AML-193 (cell line): Measurements from ENCODE around the gene ADAMTSL4.
A peak's percentile ranks its signal among the peaks of the same experiment; 100 is the strongest.
"Not testable (repeated sequence)": the region's sequence is repeated elsewhere in the genome, so short reads cannot be mapped to it uniquely, and the experiment has no call there.

Experiments used
- DNase-seq, 2 experiments: peaks; one replicate each; lab custom pipeline; 2025; lab: John Stamatoyannopoulos, UW

The ADAMTSL4 gene

DNA sequence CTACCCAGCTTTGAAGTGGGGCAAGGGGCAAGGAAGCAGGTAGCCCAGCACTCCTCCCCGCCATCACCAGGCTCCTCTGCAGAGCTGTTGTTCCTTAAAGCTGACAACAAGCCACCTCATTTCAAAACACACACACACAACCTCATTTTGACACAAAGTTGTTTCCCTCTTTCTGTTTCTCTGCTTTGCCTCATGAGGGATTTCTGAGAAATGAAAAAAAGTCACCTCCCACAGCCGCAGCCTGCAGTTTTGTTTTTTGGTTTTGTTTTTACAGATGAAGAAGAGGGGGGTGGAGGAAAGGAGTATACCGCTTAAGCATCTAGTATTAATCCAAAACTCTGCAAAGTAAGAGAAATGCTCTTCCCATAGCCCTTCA, 18.1 kb downstream of the ADAMTSL4 start:
- DNase-seq = peak; percentile 14 to 34

DNA sequence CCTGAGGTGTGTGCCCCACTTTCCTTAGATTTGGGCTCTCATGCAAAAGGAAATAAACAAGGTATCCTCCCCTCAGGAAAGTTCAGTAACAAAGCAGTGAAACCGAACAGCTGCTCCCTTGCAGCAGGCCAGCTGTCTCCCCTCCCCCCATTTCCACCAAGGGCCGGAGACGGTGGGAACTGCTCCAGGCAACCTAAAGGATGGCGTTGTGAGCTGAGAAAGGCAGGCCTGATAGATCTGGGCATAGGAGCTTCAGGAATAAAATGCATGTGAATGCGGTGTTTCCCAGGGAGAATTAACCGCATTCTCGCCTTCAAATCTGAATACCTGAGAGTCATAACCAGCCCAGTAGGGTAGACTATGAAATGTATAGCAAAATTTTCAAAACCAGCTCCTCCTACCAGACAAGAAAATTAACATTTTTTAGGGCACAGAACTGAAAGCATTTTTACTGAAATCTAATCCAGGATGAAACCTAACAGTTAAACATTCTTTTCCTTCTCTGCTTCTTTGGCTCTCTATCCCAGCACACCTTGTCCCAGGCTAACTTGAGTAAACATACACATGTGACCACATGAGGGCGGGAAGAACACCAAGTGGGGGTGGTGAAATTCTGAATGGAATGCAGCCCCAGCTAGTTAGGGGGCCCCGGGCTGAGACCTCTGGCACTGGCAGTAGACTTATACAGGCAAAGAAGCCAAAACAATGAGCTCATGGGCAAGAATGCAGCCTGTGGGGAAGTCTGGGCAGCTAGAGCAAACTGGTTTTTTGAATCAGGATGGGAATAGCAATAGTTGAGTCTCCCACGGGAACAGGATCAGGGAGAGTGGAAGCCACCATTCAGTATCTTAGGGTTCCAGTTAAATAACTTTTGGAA, 18.7 kb downstream of the ADAMTSL4 start:
- DNase-seq = no peak

DNA sequence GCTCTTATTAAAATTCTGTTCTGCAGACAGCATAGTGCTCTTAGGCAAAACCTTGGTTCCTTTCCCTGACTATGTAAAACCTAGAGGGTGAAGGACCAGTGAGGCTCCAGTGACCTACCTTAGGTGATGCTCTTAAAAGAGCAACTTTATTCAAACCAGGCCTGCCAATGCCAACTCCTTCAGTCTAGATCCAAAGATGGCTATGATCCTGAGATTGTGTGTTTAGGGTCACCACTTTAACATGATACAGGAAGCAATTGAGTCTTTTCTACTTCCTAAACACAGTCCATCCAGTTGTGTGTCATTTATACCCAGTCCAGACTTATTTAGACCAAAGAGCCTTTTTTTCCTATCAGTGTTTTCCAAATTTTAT, 19.4 kb downstream of the ADAMTSL4 start:
- DNase-seq = no peak

- no peak for DNase-seq
Observed at GRCh38 chr1:150572918-150573647, 23.9 kb downstream of the ADAMTSL4 start.

DNA sequence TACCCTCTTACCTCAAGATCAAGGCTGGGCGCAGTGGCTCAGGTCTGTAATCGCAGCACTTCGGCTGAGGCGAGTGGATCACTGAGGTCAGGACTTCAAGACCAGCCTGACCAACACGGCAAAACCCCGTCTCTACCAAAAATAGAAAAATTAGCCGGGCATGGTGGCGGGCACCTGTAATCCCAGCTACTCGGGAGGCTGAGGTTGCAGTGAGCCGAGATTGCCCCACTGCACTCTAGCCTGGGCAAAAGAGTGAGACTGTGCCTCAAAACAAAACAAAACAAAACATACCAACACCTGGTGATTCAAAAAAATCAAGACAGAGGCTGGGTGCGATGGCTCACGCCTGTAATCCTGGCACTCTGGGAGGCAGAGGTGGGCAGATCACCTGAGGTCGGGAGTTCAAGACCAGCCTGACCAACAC, 24.5 kb downstream of the ADAMTSL4 start:
- DNase-seq = not testable (repeated sequence)

DNA sequence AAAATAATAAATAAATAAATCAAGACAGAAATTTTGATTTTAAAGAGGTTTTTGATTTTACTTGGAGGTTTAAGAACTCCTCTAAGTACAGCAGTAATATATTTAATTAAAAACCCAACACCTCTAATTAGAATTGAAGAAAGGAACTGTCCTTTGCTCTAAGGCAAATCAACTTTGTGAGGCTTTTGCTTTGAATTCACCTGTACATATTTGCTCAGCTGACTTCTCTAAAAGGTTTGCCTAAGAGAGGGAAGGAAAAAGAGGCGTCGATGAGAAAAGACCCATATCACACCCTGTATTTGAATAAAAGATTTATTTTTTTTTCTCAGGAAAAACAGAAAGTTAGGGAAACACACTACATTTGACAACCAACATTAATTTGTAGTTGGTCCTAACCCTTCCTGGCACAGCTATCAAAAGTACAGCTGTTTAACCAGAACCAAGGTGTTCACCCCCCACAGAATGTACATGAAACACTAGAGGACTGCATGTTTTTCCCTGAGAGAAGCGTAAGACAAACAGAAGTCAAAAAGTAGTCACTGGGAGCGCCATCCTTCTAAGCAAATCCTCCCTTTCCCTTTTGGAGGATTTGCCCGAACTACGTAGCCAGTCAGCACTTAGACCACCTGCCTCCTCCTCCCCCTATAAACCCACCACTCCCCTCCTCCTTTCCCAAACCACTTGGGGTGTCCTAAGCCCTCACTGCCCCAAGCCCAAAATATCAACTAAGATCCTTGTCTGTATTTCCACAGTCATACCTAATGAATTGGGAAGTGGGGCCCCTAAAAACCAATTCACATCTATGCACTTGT, 25.3 kb downstream of the ADAMTSL4 start:
- DNase-seq = no peak

GRCh38 chr1:150575072-150575489, 25.9 kb downstream of the ADAMTSL4 start:
- no peak for DNase-seq

- DNase-seq = no peak
Observed at GRCh38 chr1:150575518-150576366, 26.5 kb downstream of the ADAMTSL4 start.

- peak; percentile 14 to 17 for DNase-seq
Observed at GRCh38 chr1:150576367-150576711, 27.1 kb downstream of the ADAMTSL4 start.

DNA sequence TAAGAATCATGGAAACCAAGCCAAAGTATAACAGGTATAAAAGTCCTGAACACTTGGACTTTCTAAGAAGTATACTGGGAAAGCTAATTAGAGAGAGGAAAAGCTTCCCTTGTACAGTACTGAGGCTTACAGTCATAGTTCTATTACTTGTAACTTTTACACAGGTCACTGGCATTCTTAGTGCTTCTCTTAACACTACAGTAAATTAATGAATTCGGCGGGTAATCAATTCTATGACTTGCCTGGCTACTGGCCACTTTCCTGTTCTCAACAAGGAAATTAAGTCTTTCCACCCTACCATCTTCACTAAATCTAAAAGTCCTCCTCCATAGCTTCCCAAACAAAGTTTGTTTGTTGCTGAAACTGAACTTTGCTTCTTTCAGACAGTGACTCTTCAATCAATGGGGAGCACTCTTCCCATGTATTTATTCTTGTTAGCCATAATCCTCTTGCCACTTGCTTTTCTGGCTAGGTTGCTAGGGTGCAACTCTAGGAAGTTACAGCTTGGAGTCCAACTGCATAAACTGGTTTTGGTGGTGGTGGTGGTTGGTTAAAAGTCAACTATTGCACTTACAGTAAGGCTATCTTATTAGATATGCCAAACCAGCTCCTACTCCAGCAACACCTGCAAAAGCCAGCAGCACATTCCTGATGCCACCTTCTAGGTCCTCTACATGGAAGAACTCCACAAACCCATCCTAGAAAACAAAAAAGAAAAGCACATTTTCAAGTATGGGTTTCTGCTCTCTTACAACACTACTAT, 27.8 kb downstream of the ADAMTSL4 start:
- DNase-seq = no peak

DNA sequence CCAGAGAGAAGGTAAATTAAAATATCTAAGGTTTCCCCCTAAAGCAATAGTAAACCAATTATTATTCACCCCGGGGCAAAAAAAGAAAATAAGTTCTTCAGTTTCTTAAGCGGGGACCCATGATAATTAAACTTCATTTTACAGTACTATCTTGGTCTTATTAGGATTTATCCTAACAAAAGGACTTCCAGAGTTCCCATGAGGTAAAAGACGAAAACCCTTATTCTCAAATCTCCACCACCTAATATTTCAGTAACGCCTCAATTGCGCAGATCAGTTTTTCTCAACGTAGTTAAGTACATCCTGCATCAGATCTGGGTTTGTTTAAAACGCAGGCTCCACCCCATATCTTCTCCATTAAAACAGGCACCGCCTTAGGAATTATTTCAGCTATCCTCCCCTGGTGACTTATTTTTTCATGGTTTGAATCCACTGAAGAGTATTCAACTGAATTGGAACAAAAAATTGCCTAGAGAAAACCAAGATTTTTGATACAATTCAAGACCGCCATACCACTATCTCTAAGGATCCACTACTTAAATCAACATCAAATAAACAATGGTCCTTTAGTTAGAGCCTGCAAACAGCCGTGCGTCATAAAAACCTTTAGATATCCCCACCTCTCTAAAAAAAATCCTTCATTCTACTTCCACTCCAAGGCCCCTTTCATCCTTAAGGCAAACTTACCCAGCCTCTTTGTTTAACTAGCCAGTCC, 28.5 kb downstream of the ADAMTSL4 start:
- DNase-seq = no peak

GRCh38 chr1:150578272-150579109, 29.3 kb downstream of the ADAMTSL4 start:
- peak; percentile 30 to 33 for DNase-seq

- DNase-seq = peak; percentile 92 to 94
Observed at GRCh38 chr1:150579110-150579944, 30.1 kb downstream of the ADAMTSL4 start, which contains the start of gene MCL1. MCL1 (minus strand) TSS chr1:150579610; CDS start chr1:150579530, 80 bp downstream.

DNA sequence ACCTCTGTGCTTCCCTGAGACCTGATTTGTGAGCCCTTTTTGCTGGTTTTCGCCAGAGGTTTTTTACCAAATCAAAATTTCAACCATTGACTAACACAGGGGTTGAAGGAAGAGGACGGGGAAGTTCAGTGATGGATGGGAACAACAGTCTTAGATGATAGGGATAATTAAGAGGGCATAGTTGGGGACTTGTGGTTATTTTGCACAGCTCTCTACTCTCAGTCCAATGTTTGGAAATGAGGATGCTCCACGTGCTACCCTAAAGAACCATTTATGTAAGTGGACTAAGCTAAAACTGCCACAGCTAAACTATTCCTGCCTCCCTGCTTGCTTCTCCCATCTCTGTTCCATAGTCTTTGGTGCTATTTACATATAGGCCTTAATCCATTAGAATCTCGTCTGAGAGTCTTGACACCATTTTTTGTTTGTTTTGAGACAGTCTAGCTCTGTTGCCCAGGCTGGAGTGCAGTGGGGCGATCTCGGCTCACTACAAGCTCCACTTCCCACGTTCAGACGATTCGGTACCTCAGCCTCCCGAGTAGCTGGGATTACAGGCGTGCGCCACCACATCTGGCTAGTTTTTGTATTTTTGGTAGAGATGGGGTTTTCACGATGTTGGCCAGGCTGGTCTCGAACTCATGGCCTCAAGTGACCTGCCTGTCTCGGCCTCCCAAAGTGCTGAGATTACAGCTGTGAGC, 30.9 kb downstream of the ADAMTSL4 start:
- no peak for DNase-seq

DNA sequence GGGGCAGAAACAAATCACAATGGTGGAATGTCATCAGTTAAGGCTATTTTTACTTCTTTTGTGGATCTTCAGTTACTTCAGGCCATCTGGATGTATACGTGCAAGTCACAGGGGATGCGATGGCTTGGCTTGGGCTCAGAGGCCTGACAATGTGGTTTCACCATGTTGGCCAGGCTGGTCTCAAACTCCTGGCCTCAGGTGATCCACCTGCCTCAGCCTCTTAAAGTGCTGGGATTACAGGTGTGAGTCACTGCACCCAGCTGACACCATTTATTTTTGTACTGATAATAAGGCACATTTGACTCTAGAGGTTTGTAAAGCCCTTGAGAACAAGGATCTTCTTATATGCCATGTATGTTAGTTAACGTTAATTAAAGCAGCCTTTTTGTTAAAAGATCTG, 31.8 kb downstream of the ADAMTSL4 start:
- not testable (repeated sequence) for DNase-seq

DNA sequence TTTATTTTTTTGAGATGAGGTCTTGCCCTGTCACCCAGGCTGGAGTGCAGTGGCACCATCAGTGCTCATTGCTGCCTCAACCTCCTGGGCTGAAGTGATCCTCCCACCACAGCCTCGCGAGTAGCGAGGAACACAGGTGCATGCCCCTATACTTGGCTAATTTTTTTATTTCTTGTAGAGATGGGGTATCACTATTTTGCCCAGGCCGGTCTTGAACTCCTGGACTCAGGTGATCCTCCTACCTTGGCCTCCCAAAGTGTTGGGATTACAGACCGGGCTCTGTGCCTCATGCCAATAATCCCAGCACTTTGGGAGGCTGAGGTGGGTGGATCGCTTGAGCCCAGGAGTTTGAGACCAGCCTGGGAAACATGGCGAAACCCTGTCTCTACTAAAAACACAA, 32.2 kb downstream of the ADAMTSL4 start:
- DNase-seq = not testable (repeated sequence)

DNA sequence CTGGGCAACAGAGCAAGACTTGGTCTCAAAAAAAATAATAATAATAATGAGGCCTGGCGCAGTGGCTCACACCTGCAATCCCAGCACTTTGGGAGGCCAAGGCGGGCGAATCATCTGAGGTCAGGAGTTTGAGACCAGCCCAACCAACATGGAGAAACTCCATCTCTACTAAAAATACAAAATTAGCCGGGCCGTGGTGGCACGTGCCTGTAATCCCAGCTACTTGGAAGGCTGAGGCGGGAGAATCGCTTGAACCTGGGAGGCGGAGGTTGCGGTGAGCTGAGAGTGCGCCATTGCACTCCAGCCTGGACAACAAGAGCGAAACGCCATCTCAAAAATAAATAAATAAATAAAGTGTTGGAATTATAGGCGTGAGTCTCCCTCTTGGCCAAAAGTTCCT, 32.8 kb downstream of the ADAMTSL4 start:
- not testable (repeated sequence) for DNase-seq
